IPS DF 6.9 (cell line): Measurements from ENCODE around the gene NEFH.

ENCODE experiments used
- DNase-seq: peaks from one replicate; pipeline ENCODE4 v3.0.0-alpha.2; 2013; ENCODE audit warnings: low read depth, low spot score
- H3K27ac ChIP-seq: one replicate; pipeline ENCODE4 v1.5.1; 2013; ENCODE audit warnings: low read length, control low read depth
- H3K27me3 ChIP-seq: 2 replicates; pipeline ENCODE4 v1.6.1; 2013; ENCODE audit warnings: mild to moderate bottlenecking, low read length; ENCODE audit not compliant: control insufficient read depth, insufficient read depth
- H3K36me3 ChIP-seq: 2 replicates; pipeline ENCODE4 v1.6.1; 2013; ENCODE audit warnings: low read length; ENCODE audit not compliant: control insufficient read depth, insufficient read depth
- H3K4me1 ChIP-seq: 2 replicates; pipeline ENCODE4 v1.6.1; 2013; ENCODE audit warnings: low read length; ENCODE audit not compliant: control insufficient read depth, insufficient read depth
- H3K4me3 ChIP-seq: 2 replicates; pipeline ENCODE4 v1.5.1; 2013; ENCODE audit warnings: mild to moderate bottlenecking, low read length
- H3K9me3 ChIP-seq: 2 replicates; pipeline ENCODE4 v1.6.1; 2013; ENCODE audit warnings: low read length, inconsistent platforms; ENCODE audit not compliant: control insufficient read depth, insufficient read depth
- WGBS: extraction: QIAGEN DNeasy Blood & Tissue Kit; methylation state at CpG from one replicate; pipeline ENCODE4 v1.1.7; 2013; ENCODE audit warnings: mixed read lengths, missing lambda C conversion rate; ENCODE audit not compliant: insufficient read length, insufficient coverage; 5-methylcytosine and 5-hydroxymethylcytosine counted together

Gene NEFH

GRCh38 chr22:29463629-29464028 lies 16.4 kb upstream of the NEFH start:
- no peak for DNase-seq
- Histone ChIP-seq H3K36me3 (no peaks in the 10 kb centered on the region), H3K9me3 (no peaks in the 10 kb centered on the region), H3K27ac (no peak overlapping the region), H3K4me1 (0 out of 2 replicates have a peak, but pooled peaks cover 2% of the 10 kb centered on the region), H3K4me3 (no peak overlapping the region), H3K27me3 (no peaks in the 10 kb centered on the region)
- no CpG with 5 or more reads among the region's 7 CpGs for WGBS

- WGBS = no CpG with 5 or more reads among the region's 7 CpGs
- no peak overlapping the region for H3K27ac ChIP-seq
- 0 out of 2 replicates have a peak, but pooled peaks cover 2% of the 10 kb centered on the region for H3K4me1 ChIP-seq
- H3K27me3 ChIP-seq = no peaks in the 10 kb centered on the region
- no peak for DNase-seq
- no peaks in the 10 kb centered on the region for H3K9me3 ChIP-seq
- no peaks in the 10 kb centered on the region for H3K36me3 ChIP-seq
- no peak overlapping the region for H3K4me3 ChIP-seq
Measured at GRCh38 chr22:29464581-29464980, 15.4 kb upstream of the NEFH start.

- Histone ChIP-seq H3K4me3 (peak overlapping the region; percentile 45; the same call in 1 of the 2 replicates), H3K9me3 (no peaks in the 10 kb centered on the region), H3K36me3 (no peaks in the 10 kb centered on the region), H3K27me3 (no peaks in the 10 kb centered on the region), H3K4me1 (no peaks in the 10 kb centered on the region), H3K27ac (no peak overlapping the region)
- WGBS = no CpG with 5 or more reads among the region's 9 CpGs
- no peak for DNase-seq
Measured at GRCh38 chr22:29469755-29470154, 10.3 kb upstream of the NEFH start.

GRCh38 chr22:29470159-29470855 lies 9.7 kb upstream of the NEFH start:
- no CpG with 5 or more reads among the region's 54 CpGs for WGBS
- Histone ChIP-seq H3K4me1 (no peaks in the 10 kb centered on the region), H3K4me3 (peak overlapping the region; percentile 45; the same call in 1 of the 2 replicates), H3K9me3 (no peaks in the 10 kb centered on the region), H3K27ac (no peak overlapping the region), H3K27me3 (no peaks in the 10 kb centered on the region), H3K36me3 (no peaks in the 10 kb centered on the region)
- peak; percentile 90 for DNase-seq

- WGBS = no CpG with 5 or more reads among the region's 5 CpGs
- Histone ChIP-seq H3K9me3 (no peaks in the 10 kb centered on the region), H3K4me3 (no peak overlapping the region), H3K27ac (no peak overlapping the region), H3K27me3 (no peaks in the 10 kb centered on the region; the same call in 1 of the 2 replicates), H3K4me1 (peaks cover 1% of the 10 kb centered on the region; the same call in 1 of the 2 replicates), H3K36me3 (no peaks in the 10 kb centered on the region)
- no peak for DNase-seq
Measured at GRCh38 chr22:29473001-29473400, 7.0 kb upstream of the NEFH start.

- Histone ChIP-seq H3K36me3 (peaks cover 3% of the 10 kb centered on the region; the same call in 1 of the 2 replicates), H3K4me1 (peaks cover 8% of the 10 kb centered on the region), H3K27me3 (peaks cover 19% of the 10 kb centered on the region), H3K27ac (no peak overlapping the region), H3K4me3 (no peak overlapping the region), H3K9me3 (no peaks in the 10 kb centered on the region)
- DNase-seq = no peak
- WGBS = no CpG with 5 or more reads among the region's 8 CpGs
Measured at GRCh38 chr22:29475550-29475949, 4.5 kb upstream of the NEFH start.

GRCh38 chr22:29476116-29476515 lies 3.9 kb upstream of the NEFH start:
- Histone ChIP-seq H3K9me3 (no peaks in the 10 kb centered on the region), H3K27me3 (peaks cover 25% of the 10 kb centered on the region), H3K4me1 (peaks cover 12% of the 10 kb centered on the region), H3K27ac (no peak overlapping the region), H3K36me3 (peaks cover 4% of the 10 kb centered on the region; the same call in 1 of the 2 replicates), H3K4me3 (no peak overlapping the region)
- DNase-seq = no peak
- WGBS = no CpG with 5 or more reads among the region's 6 CpGs

GRCh38 chr22:29477723-29478318 lies 2.2 kb upstream of the NEFH start:
- no peaks in the 10 kb centered on the region for H3K9me3 ChIP-seq
- peaks cover 28% of the 10 kb centered on the region for H3K27me3 ChIP-seq
- no CpG with 5 or more reads among the region's 4 CpGs for WGBS
- H3K36me3 ChIP-seq = peaks cover 4% of the 10 kb centered on the region; the same call in 1 of the 2 replicates
- H3K27ac ChIP-seq = no peak overlapping the region
- peaks cover 12% of the 10 kb centered on the region for H3K4me1 ChIP-seq
- no peak for DNase-seq
- no peak overlapping the region for H3K4me3 ChIP-seq

- Histone ChIP-seq H3K4me3 (no peak overlapping the region), H3K36me3 (peaks cover 4% of the 10 kb centered on the region; the same call in 1 of the 2 replicates), H3K9me3 (no peaks in the 10 kb centered on the region), H3K4me1 (peaks cover 12% of the 10 kb centered on the region), H3K27me3 (peaks cover 28% of the 10 kb centered on the region), H3K27ac (no peak overlapping the region)
- no peak for DNase-seq
- WGBS = no CpG with 5 or more reads among the region's 21 CpGs
Measured at GRCh38 chr22:29478326-29479276, 1.4 kb upstream of the NEFH start.

GRCh38 chr22:29480262-29480511 lies 169 bp downstream of the NEFH start:
- no CpG with 5 or more reads among the region's 39 CpGs for WGBS
- Histone ChIP-seq H3K27ac (no peak overlapping the region), H3K27me3 (peaks cover 28% of the 10 kb centered on the region), H3K36me3 (peaks cover 4% of the 10 kb centered on the region; the same call in 1 of the 2 replicates), H3K9me3 (no peaks in the 10 kb centered on the region), H3K4me3 (peak overlapping the region; percentile 32; the same call in 1 of the 2 replicates), H3K4me1 (peaks cover 12% of the 10 kb centered on the region)
- DNase-seq = no peak
